Jurkat, Clone E6-1 (cell line): Measurements from ENCODE around the gene STXBP2.
A peak's percentile ranks its signal among the peaks of the same experiment; 100 is the strongest.

Experiments
- DNase-seq: peaks from one replicate; pipeline ENCODE4 v3.0.0-alpha.2; 2011; ENCODE audit warnings: low read depth, low spot score
- H3K4me3 ChIP-seq: 2 replicates; pipeline ENCODE4 v1.5.1; 2011; ENCODE audit warnings: mild to moderate bottlenecking, low read length, control low read depth, moderate library complexity

STXBP2 gene

DNA sequence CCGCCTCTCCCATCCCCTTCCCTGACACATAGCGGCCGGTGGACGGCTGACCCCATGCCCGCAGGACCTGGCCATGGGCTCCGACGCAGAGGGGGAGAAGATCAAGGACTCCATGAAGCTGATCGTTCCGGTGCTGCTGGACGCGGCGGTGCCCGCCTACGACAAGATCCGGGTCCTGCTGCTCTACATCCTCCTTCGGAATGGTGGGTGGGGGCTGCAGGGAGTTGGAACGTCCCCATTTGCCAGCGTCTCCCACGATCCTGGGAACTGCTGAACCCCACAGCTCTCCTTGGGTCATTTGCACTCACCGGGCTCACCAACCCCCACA lies 7.6 kb downstream of the STXBP2 start:
- DNase-seq = no peak
- no peak overlapping the region for H3K4me3 ChIP-seq

DNA sequence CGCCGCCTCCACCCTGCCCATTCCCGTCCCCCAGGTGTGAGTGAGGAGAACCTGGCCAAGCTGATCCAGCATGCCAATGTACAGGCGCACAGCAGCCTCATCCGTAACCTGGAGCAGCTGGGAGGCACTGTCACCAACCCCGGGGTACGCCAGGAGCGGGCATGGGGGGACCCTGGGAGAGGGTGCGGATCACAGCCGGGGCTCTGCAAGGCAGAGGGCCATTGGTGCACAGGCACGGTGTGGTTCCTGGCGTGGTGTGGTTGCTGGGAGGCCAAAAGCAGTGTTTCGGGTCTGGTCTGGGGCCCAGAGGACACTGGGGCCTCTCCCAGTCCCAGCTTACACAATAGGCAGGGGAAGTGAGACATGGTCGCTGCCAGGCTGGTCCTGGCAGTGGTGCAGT lies 8.3 kb downstream of the STXBP2 start:
- no peak overlapping the region for H3K4me3 ChIP-seq
- DNase-seq = no peak

DNA sequence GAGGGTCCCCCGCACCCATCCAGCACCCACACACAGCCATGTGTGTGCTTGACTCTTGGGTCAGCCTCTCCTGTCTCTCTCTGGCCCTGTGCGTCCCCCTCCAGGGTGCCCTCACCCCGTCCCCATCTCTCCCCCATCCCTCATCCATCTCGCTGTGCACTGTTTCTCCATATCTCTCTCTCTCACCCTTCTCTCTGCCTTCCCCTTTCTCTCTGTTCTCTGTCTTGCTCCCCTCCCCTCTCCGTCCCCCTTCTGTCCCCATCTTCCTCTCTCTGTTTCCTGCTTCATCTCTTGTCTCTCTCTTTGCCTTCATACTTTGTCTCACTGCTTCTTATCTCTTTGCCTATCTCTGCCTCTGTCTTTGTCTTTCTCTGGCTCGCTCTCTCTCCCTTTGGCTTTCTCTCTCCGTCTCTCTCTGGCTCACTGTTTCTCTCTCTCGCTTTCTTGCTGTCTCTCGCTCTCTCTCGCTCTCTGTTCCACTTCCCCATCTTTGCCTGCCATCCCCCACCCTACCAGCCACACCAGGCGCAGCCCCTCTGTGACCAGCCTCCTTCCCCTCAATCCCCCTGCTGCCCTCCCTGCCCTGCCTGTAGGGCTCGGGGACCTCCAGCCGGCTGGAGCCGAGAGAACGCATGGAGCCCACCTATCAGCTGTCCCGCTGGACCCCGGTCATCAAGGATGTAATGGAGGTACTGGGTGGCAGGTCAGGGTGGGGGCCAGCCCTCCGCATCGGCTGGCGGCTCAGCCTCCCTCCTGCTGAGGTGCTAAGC lies 8.9 kb downstream of the STXBP2 start:
- no peak for DNase-seq
- H3K4me3 ChIP-seq = no peak overlapping the region

DNA sequence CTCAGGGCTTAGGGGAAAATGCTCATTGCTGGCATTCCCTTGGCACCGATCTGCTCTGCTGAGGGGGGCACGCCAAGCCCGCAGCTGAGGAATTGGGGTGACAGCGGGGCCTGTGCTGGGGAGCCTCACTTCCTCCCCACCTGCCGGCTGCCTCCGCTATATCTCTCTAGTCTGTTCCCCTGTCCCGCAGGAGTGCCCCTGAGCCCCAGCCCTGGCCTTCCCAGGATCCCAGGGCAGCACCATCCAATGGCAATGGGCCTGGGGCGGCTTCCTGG lies 9.5 kb downstream of the STXBP2 start:
- DNase-seq = no peak
- H3K4me3 ChIP-seq = no peak overlapping the region

DNA sequence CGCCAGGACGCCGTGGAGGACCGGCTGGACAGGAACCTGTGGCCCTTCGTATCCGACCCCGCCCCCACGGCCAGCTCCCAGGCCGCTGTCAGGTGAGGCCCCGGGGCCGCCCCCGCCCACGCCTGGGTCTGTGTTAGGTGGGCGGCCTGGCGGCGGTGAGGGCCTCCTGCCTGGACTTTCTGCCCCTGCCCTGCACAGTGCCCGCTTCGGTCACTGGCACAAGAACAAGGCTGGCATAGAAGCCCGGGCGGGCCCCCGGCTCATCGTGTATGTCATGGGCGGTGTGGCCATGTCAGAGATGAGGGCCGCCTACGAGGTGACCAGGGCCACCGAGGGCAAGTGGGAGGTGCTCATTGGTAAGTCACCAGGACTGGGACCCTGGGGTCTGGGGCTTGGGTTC lies 10.2 kb downstream of the STXBP2 start:
- DNase-seq = no peak
- no peak overlapping the region for H3K4me3 ChIP-seq

DNA sequence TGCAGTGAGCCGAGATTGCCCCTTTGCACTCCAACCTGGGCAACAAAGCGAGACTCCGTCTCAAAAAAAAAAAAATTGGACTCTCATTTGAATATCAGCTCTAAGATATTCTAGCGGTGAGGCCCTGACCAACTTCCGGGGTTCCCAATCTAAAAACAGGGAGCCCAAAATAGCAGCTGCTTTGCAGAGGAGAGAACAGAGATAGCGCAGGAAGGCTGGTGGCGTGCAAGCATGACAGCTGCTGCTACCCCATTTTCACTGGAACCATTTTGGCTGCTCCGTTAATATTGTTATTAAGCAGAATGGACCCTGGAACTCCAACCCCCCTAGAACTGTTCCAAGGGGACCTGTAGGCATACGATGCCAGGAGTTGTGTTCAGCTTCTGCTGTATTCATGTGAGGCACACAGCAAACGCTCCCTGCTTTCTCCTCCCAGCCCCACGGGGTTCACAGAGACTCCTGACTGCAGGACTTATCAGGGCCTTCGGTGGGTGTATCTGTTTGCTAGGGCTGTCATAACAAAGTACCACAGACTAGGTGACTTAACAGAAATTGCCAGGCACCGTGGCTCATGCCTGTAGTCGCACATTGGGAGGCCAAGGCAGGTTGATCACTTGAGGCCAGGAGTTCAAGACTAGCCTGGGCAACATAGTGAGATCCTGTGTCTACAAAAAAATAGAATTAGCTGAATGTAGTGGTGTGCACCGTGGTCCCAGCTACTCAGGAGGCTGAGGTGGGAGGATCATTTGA lies 11.5 kb downstream of the STXBP2 start:
- no peak for DNase-seq
- H3K4me3 ChIP-seq = no peak overlapping the region

DNA sequence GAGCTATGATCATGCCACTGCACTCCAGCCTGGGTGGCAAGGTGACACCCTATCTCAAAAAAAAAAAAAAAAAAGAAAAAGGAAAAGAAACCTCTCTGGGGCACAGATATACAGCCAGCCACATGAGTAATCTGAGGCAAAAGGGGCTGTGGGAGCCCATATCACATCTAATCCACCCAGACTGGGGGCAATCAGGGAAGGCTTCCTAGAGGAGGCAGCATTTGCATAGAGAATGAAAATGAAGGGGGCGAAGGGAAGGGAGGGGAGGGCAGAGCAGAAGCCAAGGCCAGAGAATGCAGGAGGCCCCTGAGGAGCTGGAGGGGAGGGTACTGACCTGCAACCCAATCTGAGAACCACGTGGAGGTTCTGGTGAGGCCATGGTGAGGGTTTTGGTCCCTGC lies 13.2 kb downstream of the STXBP2 start:
- no peak overlapping the region for H3K4me3 ChIP-seq
- no peak for DNase-seq

DNA sequence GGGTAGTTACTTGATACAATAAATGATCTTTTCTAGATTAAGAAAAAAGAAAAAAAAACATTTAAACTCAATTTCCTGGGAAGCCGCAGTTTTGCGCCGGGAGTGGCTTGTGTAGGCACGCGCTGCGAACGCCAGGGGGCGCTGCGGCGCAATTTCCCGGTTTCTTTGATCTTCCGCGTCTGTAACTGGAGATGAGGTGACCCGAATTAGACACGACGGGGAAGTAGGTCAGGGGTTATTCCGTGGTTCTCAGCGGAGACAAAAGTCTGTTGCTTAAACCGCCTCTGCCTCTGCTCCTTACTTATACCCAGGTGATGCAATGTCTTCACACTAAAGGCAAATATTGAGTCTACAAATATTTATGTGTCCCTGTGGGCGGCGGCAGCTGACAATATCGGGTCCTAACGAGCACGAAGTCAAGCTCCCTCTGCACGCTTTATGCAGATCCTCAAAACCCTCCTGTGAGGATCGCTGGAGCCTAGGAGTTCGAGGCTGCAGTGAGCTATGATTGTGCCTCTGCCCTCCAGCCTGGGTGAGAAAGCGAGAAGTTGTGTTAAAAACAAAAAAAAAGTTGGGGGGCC lies 15.2 kb downstream of the STXBP2 start:
- H3K4me3 ChIP-seq = peak overlapping the region; percentile 50

DNA sequence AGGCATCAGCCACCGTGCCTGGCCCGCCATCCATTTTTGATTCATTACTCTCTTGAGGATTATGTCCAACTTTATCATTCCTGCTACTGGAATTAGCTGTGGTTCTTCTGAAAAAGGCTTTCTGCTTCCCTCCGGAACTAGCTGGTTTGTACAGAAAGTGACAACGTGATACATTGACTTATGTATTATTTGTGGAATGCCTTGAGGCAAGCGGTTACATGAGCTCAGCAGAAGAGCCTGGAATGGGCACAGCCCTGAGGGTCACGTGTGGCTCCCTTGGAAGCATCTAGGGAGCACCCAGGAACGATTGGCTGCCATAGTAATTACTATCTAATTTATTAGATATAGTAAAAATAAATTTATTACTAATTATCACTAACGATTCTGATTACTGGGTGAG lies 17.5 kb downstream of the STXBP2 start:
- DNase-seq = no peak

More for the DNA sequence above, 15.2 kb downstream of the STXBP2 start:
- peak; percentile 82 for DNase-seq

DNA sequence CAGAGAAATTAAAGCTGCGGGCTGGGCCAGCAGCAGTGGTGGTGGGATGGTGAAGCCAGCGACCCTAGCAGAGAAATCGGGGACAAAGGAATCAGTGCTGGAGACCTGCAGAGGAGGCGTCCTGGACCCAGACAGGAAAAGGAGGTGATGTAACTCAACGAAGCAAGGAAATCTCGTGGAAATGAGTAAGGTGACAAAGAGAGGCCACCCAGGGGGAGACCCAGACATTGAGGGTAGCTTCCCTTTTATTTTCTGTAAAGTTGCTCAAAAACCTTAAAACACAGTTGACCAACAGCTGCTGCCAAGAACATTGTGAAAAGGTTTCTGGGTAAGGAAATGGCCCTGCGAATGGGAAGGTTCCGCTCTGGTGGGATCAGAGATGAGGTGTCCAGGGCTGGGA lies 18.7 kb downstream of the STXBP2 start:
- DNase-seq = no peak
- no peak overlapping the region for H3K4me3 ChIP-seq

More for the DNA sequence above, 17.5 kb downstream of the STXBP2 start:
- H3K4me3 ChIP-seq = no peak overlapping the region

DNA sequence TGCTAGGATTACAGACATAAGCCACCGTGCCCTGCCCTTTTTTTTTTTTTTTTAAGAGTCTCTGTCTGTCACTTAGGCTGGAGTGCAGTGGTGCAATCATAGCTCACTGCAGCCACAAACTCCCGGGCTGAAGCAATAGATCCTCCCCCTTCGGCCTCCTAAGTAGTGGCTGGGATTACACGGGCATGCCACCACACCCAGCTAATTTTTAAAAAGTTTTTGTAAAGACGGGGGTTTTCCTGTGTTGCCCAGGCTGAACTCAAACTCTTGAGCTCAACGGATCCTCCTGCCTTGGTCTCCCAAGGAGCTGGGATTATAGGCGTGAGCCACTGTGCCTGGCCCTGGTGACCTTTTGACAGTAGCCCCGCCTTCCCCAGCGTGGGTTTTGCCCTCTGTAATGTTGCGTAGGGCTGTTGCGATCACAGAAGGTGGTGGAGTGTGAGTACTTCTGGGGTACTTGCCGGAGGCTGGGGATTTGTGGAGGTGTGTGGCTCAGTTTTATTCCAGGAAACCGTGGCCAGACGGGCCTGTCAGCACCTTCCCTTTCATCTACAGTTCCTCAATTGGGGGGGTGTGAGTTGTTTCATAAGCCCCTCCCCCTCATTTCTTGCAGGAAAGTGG lies 20.3 kb downstream of the STXBP2 start:
- DNase-seq = no peak
- no peak overlapping the region for H3K4me3 ChIP-seq

DNA sequence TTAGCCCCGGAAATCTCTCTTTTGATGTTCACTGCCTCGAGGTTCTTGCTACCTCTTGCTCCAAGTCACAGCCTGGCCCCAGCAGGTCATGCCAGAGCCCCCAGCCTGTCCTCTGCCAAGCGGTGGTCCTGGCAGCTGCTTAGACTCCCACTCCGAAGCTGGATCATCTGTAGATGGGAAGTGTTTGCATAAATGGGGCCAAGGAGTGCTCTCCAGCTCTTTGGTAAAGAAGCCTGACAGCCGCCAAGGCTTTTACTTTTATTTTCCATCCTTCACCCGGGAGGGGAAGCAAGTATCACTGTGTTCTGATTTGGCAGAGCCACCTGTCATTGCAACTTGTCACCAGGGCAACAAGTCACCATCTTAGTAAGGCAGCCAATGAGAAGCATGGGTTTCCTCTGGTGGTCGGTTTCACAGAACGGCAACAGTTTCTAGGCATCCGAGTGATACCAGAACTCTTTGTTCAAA lies 21.3 kb downstream of the STXBP2 start:
- DNase-seq = peak; percentile 92
- H3K4me3 ChIP-seq = peak overlapping the region; percentile 35

DNA sequence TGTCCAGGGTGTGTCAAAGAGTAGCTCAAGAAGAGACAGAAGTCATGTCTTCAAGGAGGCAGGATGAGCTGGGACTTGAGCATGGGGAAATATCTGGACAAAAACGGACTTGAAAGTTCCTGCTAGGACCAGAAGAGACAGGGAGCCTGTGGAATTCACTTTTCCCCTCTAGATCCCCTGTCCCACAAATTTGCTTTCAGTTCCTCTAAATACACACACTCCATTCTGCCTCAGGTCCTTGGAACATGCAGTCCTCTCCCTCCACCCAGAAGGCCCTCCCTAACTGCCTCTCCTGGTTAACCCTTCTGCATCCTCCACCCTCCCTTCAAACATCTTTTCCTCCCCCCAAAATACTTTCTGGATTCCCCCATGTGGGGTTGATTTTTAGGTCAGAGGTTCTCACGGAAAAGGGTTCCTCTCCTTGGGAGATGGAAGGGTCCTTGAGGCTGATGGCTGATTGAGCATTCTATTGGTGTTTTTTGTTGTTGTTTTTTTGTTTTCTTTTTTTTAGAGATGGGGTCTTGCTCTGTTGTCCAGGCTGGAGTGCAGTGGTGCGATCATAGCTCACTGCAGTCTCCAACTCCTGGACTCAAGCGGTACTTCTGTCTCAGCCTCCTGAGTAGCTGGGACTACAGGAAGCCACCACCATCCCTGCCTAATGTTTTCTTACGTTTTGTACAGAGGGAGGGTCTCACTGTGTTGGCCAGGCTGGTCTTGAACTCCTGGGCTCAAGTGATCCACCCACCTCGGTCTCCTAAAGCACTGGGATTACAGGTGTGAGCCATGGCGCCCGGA lies 25.0 kb downstream of the STXBP2 start:
- no peak overlapping the region for H3K4me3 ChIP-seq
- DNase-seq = no peak

DNA sequence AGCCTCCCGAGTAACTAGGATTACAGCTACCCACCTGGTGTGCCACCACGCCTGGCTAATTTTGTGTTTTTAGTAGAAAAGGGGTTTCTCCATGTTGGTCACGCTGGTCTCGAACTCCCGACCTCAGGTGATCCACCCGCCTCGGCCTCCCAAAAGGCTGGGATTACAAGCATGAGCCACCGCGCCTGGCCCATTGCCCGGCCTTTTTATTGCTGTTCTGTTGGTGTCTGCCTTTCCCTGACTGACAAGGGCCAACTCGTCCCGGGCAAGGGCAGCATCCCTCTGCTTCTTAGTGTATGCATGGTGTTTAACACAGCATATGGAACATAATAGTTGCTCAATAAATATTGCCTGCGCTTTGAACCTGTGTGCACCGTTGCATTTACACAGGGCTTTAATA lies 25.7 kb downstream of the STXBP2 start:
- DNase-seq = no peak
- no peak overlapping the region for H3K4me3 ChIP-seq

DNA sequence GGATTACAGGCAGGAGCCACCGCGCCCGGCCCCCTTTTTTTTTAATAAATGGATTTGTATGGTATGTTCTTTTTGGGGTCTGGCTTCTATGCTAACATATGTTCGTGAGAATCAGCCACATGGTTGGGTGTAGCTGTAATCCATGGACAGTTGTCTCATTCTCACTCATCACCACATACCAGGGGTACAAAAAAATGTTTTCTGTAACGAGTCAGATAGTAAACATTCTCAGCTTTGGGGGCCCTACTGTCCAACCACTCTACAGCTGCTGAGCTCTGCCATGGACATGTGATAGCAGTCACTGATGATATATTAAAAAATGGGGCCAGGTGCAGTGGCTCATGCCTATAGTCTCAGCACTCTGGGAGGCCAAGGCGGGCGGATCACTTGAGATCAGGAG lies 26.8 kb downstream of the STXBP2 start:
- no peak for DNase-seq
- H3K4me3 ChIP-seq = no peak overlapping the region

DNA sequence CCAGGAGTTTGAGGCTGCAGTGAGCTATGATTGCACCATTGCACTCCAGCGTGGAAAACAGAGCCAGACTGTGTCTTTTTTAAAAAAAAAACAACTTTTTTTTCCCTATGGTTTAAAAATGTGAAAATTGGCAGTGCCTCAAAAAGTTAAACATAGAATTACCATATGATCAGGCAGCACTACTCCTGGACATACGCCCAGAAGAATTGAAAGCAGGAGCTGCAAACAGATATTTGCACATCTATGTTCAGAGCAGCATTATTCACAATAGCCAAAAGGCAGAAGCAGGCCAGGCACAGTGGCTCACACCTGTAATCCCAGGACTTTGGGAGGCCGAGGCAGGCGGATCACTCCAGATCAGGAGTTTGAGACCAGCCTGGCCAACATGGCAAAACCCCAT lies 28.2 kb downstream of the STXBP2 start:
- no peak overlapping the region for H3K4me3 ChIP-seq
- no peak for DNase-seq

DNA sequence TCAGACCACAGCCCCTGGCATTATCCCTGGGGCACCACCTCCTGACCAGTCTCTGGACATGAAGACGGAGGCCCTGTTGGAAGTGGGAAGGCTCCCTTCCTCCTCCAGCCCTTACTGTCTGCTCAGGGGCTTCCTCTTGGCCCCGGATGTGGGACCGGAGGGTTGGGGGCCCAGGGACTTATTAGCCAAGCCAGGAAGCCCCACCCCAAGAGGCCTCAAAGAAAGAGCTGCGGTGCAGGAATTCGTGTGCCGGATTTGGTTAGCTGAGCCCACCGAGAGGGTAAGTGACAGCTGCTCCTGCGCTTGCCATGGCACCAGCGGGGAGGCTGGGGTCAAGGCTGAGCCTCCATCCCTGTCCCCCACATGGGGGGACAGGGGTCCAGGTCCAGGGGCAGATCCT lies 31.9 kb downstream of the STXBP2 start, which contains the start of gene RETN:
TSS of gene RETN (plus strand) at position 208 of the 400 bp plus-strand sequence. CDS start 278 bp downstream, outside the sequence.
- DNase-seq = peak; percentile 76
- peak within 1 kb of the TSS; percentile 24; the same call in 1 of the 2 replicates for H3K4me3 ChIP-seq

DNA sequence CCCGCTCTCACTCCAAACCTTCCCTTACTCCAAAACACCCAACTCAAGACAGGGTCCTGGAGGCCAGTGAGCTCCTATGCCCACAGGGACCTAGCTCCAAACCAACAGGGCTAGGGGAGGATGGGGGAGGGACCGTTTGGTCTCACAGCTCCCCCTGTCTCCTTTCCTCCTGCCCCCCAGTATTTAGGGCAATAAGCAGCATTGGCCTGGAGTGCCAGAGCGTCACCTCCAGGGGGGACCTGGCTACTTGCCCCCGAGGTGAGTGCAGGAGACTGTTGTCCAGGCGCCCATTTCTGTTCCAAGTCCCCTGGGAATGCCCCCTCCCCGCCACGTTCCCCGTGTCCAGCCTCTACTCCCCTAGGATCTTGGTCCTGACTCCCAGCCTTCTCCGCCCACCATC lies 32.7 kb downstream of the STXBP2 start:
- no peak for DNase-seq
- H3K4me3 ChIP-seq = no peak overlapping the region

DNA sequence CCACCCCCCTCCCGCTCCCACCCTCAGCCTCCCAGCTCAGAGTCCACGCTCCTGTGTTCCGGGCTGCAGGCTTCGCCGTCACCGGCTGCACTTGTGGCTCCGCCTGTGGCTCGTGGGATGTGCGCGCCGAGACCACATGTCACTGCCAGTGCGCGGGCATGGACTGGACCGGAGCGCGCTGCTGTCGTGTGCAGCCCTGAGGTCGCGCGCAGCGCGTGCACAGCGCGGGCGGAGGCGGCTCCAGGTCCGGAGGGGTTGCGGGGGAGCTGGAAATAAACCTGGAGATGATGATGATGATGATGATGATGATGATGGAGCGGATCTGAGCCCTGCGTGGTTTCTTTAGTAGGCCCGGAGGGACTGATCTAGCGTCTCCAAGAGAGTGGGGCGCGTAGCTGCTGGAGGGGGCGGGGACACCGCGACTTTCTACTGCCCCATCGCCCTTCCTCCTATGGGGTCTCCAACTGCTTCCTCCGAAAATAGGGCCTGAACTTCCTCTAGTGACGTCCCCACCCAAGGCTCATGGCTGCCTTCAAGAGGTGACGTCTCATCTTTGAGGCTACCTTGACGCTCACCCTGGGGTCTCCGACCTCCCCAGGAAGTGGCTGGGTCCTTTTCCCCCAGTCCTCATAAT lies 33.4 kb downstream of the STXBP2 start:
- H3K4me3 ChIP-seq = no peak overlapping the region
- no peak for DNase-seq
